HG02588 (cell line): ENCODE measurements around the gene TMEM119.

Source experiments
- ATAC-seq: cut with Tn5 transposase; IDR thresholded peaks from one replicate; pipeline ENCODE4 v1.9.1; 2021; ENCODE audit warnings: mild to moderate bottlenecking, moderate library complexity; ENCODE audit not compliant: unreplicated experiment

The TMEM119 gene

DNA sequence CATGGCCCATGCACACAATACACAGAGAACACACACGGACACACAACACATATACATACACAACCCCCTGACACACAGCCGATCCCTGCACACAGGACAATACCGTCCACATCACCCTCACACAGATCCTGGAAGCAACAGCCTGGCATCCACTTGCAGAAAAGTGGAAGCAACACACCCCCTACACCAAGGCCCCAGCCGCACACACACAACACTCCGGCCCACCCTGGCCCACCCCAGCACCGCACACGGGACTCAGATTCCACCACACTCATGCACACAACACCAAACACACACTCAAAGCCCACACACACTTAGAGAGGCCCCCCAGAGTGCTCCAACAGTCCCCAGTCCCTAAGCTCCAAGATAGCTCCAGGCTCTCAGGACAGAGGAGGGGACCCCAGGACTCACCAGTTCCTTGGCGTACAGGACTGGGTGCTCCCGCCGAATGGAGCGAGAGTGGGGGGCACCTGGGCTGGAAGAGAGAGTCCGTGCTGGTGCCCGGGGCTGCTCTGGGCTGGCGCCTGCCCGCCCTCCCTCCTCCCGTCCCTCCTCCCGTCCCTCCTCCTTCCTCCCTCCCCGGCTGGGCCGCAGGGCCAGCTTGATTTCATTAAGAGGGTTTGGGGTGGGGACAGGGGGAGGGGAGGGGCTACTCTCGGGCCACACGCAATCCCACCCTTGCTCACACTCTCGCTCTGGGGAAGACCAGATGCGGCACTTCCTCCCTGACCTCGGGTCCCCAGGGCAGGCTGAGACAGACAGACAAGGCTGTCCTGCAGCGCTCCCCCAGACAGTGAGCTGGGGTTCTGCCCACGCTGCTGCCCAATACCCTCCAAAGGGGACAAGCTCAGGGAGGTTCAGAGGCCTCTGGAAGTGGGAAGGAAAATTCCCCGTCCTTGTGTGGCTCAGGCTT lies at the start of gene TMEM119:
Gene TMEM119 (minus strand): TSS at position 526 of the 913 bp plus-strand sequence. CDS start 5,701 bp downstream, outside the sequence.
- no peak for ATAC-seq

DNA sequence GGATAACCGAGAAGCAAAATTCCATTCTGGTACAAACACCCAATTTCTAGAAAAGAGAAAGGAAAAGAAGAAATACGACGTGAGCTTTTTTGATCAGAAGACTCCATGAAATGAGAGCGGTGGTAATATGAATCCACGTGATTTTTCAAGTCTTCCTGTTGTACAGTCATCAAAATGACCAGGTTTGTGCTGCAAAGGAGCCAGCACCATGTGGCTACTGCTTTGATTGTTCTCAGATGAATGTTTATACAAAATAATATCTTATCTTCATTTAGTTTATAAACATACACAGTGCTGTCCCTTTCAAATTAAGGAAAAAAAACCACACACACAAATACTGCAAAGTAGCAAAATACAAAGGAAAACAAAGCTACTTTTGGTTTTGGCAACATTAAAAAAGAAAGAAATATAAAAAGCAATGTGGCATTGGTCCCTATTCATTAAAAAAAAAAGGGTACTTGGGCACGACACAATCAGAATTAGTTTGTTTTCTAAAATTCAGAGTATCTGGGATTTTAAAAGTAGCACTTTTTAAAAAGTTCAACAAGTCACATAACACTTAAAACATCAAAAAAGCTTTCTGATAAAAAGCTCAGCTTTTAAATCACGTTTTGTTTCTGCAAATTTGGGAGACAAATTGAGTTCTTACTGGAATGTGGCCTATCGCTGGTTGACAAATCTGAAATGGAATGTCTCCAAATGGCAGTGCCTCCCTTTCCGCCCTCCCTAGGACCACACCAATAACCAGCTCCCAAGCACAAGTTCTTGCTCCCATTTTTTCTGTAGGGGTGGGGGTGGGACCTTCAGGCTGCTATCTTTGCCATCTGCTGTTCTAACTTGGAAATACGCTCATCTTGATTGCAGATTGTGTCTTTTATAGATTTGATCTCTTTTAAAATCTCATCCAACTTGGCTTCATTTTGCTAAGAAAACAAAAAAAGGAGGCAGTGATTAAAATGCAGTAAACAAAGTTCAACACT lies 49.0 kb upstream of the TMEM119 start:
- ATAC-seq: no peak

DNA sequence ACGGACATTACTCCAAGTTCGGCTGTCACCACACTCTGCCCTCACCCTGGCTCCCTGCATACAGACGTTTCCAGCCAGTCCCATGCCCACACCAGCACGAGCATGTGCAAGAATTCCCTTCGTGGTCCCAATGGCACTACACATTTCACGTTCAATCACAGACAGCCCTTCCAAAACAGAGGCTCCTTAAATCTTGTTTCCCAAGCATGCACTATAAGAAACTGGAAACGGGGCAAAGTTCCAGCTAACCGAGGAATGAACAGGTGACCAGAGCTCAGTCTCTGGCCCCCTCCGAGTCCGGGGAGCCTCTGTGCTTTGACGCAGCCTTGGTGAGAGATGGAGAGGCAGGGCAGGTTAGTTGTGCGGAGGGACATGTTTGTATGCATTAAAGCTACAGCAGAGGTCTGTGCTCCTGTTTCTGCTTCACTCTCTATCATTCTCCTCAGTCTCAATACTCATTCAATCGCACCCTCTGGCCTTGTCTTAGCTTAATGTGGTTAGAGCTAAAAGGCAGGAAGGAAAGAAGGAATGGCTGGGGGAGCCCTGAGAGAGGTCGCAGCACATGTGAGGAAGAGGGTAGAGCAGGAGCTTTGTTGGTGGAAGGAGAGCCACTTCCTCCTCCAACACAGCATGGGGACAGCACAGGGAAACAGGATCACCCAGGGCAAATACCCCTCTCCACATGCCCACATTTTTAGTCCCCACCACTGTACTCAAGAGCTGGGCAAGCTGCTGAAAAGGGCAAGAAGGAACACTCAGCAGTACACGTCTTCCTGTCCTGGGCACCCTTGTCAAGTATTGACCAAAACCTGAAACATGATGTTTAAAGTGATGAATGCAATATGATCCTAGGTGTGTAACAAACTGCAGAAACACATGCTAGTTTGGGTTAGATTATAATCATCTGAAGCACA lies 48.1 kb upstream of the TMEM119 start:
- ATAC-seq: no peak

GRCh38 chr12:108644811-108645120 lies 46.9 kb upstream of the TMEM119 start:
- ATAC-seq: no peak

DNA sequence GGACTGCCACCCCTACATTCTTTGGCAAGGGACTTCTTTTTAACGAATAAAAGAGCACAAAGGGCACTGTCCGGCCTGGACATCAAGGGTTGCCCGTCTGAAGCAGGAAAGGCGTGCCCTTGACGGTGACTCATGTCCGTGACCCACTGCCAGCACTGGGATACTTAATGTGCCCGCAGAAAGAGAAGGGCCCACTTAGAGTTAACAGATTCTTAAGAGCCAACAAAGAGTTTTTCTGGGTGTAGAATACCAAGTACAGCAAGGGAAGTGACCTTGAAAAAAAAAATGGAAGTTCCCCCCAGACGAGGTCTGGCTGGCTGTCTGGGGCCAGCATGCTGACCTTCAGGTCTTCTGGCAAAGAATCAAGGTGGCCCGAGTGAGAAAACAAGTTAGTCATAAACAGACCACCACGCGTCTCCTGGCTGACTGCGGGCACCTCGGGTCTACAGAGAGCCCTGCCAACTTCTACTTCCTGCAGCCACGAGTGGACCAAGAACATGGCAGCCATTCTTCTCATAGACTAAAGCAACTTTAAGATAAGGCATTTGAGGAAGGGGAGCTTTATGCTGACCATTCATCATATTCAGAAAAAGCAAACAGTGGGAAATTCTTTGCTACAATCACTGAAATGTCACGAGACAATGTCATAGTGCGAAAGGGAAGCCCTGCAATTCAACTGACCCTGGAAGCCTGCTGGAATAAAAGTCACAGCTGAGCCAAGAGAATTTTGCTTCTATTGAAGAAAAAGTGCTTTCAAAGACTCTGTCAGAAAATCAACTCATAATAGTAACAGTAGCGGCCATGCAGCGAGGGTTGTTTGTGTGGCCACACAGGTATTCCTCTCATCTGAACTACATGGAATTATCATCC lies 46.3 kb upstream of the TMEM119 start:
- ATAC-seq: no peak

DNA sequence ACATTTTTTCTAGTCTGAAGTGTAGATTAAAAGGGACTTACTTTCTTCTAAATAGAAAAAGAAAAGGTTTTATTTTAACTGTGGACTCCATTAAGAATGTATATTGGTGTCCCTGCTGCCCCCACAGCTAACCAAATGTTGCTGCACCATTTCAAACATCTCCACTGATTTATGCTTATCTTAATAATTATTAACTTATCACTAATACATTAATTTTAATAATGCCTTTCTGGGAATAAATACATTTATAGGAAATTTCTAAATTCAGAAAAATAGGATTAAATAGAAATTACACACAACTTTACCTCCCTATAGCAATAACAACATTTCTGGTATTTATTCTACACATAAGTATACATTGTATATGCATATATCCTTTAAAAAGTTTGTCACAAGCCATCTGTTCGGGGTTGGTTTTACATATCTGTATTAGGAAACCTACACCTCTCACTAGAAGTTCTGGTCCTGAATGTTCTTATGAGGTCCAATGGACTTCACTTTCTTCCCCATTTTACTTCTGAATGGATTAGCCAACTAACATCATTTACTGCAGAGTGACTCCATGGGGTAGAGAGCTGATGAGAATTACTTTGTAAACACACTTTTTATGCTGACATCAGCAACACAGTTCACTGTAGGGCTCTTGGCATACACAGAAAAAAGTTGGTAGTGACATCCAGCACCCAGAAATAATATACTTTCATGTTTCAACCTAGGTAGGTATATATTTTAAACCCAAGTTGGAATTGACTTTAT lies 45.2 kb upstream of the TMEM119 start:
- ATAC-seq: no peak

DNA sequence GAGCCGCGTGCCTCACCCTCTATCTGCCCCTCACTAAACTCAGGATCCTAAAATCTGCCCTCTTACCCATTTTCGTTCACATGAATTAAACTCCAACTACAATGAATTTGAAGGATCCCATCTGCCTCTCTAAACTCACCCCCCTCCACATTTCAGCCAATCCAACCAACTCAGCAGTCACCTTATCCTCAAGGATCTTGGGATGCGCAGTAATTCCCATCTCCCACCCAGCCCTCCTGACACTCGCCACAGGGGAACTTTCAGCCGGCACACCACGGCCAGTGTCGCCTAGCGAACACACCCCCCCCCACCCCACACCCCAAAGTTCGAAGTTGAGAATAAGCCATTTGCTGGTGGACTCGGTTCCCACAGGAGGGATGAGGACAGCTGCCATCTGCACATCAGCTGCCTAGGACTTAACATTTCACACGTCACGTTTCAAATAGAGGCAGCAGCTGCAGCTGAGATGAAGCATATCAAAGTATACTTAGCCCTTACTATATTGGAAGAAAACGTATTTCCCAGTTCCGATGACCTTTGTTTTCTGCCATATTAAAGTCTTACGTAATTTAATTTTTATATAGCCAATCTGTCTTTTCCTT lies 44.5 kb upstream of the TMEM119 start:
- no peak for ATAC-seq

GRCh38 chr12:108641446-108642268 lies 43.8 kb upstream of the TMEM119 start:
- ATAC-seq: no peak

- ATAC-seq: no peak
Measured at GRCh38 chr12:108640802-108641445, 43.0 kb upstream of the TMEM119 start.

- ATAC-seq: no peak
Measured at GRCh38 chr12:108638997-108639822, 41.3 kb upstream of the TMEM119 start.

DNA sequence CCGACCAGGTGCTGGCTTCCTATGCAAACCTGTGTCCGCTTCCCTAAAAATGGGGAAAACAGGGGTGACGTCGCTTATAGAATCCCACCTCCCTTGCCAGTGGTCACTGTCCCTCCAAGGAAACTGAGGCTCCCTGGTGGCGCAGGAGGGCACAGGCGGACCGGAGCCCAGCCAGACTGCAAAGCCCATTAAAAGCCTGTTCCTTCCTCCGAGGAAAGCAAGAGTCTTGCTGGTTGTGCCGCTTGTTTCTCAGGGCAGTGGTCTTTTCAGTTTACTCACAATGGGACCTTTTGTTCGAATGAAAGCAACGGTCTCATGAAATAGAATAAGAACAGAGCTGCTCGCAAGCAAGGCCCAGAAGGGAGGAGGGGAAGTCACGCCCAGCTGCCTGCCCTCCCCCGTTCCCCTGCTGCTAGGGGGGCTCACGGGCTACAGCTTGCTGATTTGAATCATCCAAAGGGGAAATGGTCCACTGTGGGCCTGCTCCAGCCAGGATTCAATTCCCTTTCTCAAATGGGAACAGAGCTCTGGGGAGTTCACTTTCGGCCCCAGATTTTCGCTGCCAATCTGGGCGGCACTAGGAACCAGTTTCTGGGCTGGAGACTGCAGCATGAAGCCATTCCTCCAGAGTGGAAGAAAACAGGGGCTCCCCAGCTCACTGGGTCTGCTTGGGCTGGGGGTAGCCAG lies 40.4 kb upstream of the TMEM119 start:
- ATAC-seq: no peak

DNA sequence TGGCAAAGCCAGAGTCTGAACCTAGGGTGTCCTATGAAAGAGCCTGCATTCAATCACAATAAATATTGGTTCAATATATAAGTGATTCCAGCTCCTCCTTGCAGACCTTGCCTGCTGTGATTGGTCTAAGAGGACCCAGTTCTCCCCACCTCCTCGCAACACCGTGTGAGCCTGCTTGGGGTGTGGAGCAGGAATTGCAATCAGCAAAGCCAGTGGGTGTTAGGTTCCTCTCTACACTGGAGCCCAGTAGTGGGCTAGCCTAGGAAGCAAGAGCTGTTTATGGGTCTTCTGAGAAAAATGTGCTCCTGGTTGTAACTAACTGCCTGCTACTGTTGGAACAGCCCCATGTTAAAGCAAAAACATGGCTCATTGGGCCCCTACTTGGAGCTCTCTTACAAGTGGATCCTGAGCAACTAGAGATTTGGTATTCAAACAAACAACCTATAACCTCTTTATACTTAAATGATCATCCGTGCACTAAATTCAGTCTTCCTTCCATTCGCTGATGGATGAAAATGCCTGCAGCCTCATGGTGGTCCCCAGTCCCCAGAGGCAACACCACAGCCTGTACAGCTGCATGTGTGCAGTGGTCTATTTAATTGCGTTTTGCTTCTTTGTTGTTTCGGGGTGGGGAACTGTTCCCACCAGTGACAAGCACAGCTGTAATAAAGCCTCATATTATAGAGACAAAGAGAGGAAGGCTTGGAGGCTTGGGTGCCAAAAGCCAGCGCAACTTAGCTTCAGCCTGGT lies 39.5 kb upstream of the TMEM119 start:
- ATAC-seq: no peak

GRCh38 chr12:108635997-108636808 lies 38.3 kb upstream of the TMEM119 start:
- no peak for ATAC-seq
